GM23338 (cell line): ENCODE measurements around the gene CMKLR1. TPM values are rescaled to one million over a fixed set of nuclear protein-coding genes. Genes with fewer than 3 reads are reported as not detected.

Experiments used
- ATAC-seq: fragments of 200-7000 bp; cut with Tn5 transposase; 3 replicates; pipeline ENCODE4 v1.9.1; 2020
- DNase-seq: peaks from one replicate; pipeline ENCODE4 v3.0.0-alpha.2; 2015; ENCODE audit warnings: low spot score
- H2AFZ ChIP-seq: fragments of 200-600 bp; sonication (generic); 2 replicates; pipeline ENCODE4 v1.8.0; 2016; ENCODE audit warnings: antibody characterized with exemption, mild to moderate bottlenecking, moderate library complexity
- H3F3A ChIP-seq: fragments of 200-600 bp; sonication (generic); replicated peaks from 2 replicates; pipeline ENCODE4 v1.8.0; 2017; ENCODE audit warnings: antibody characterized with exemption, mixed run types, low read depth
- H3K27ac ChIP-seq: fragments of 200-600 bp; sonication (generic); 2 replicates; pipeline ENCODE4 v1.6.1; 2016; ENCODE audit warnings: low read depth
- H3K27me3 ChIP-seq: fragments of 200-600 bp; sonication (generic); 2 replicates; pipeline ENCODE4 v1.8.0; 2016; ENCODE audit warnings: mild to moderate bottlenecking, mixed run types, moderate library complexity; ENCODE audit not compliant: insufficient read depth
- H3K36me3 ChIP-seq: fragments of 200-600 bp; sonication (generic); 2 replicates; pipeline ENCODE4 v1.8.0; 2016; ENCODE audit warnings: mild to moderate bottlenecking; ENCODE audit not compliant: insufficient read depth
- H3K4me1 ChIP-seq: fragments of 200-600 bp; sonication (generic); 2 replicates; pipeline ENCODE4 v1.8.0; 2016; ENCODE audit warnings: mild to moderate bottlenecking, moderate library complexity; ENCODE audit not compliant: insufficient read depth
- H3K4me2 ChIP-seq: fragments of 200-600 bp; sonication (generic); 2 replicates; pipeline ENCODE4 v1.7.1; 2017; ENCODE audit warnings: mixed run types
- H3K4me3 ChIP-seq: fragments of 200-600 bp; sonication (generic); 2 replicates; pipeline ENCODE4 v1.6.1; 2016; ENCODE audit warnings: mixed run types
- H3K79me2 ChIP-seq: fragments of 200-600 bp; sonication (generic); replicated peaks from 2 replicates; pipeline ENCODE4 v1.8.0; 2017; ENCODE audit warnings: mild to moderate bottlenecking; ENCODE audit not compliant: insufficient read depth
- H3K9me2 ChIP-seq: fragments of 200-600 bp; sonication (generic); 2 replicates; pipeline ENCODE4 v1.8.0; 2017; ENCODE audit not compliant: insufficient read depth
- H4K20me1 ChIP-seq: fragments of 200-600 bp; sonication (generic); replicated peaks from 2 replicates; pipeline ENCODE4 v1.8.0; 2017; ENCODE audit warnings: mild to moderate bottlenecking; ENCODE audit not compliant: insufficient read depth
- H3K27ac Mint-ChIP-seq: 2 replicates; pipeline ENCODE4 v1.8.0; 2020; ENCODE audit warnings: inconsistent platforms, mild to moderate bottlenecking, moderate library complexity, mixed read lengths
- H3K27me3 Mint-ChIP-seq: 3 replicates; pipeline ENCODE4 v1.8.0; 2022; ENCODE audit warnings: low read depth, mild to moderate bottlenecking, moderate library complexity, mixed read lengths, inconsistent platforms; ENCODE audit not compliant: insufficient read depth, poor library complexity
- H3K36me3 Mint-ChIP-seq: 3 replicates; pipeline ENCODE4 v1.8.0; 2021; ENCODE audit warnings: low read depth, mild to moderate bottlenecking, inconsistent platforms, moderate library complexity, mixed read lengths
- H3K4me1 Mint-ChIP-seq: 3 replicates; pipeline ENCODE4 v1.8.0; 2020; ENCODE audit warnings: mild to moderate bottlenecking, inconsistent platforms, mixed read lengths
- H3K4me3 Mint-ChIP-seq: 3 replicates; pipeline ENCODE4 v1.8.0; 2021; ENCODE audit warnings: moderate library complexity, mild to moderate bottlenecking, inconsistent platforms, mixed read lengths
- H3K9me3 Mint-ChIP-seq: 3 replicates; pipeline ENCODE4 v1.8.0; 2020; ENCODE audit warnings: moderate library complexity, mild to moderate bottlenecking, inconsistent platforms, mixed read lengths
- CREB1 ChIP-seq: fragments of 250-450 bp; sonication (Bioruptor Pico); IDR thresholded peaks from 2 replicates; pipeline ENCODE4 v1.5.0; 2020; ENCODE audit warnings: low read depth, mild to moderate bottlenecking, moderate library complexity
- ETS1 ChIP-seq: IDR thresholded peaks from 2 replicates; pipeline ENCODE4 v1.6.1; 2016; ENCODE audit warnings: antibody characterized with exemption
- EZH2 ChIP-seq: fragments of 200-600 bp; sonication (generic); IDR thresholded peaks from one replicate; pipeline ENCODE4 v1.8.0; 2017; ENCODE audit warnings: antibody characterized with exemption, mild to moderate bottlenecking, low read depth; ENCODE audit not compliant: unreplicated experiment
- EZH2phosphoT487 ChIP-seq: fragments of 200-600 bp; sonication (generic); IDR thresholded peaks from one replicate; pipeline ENCODE4 v1.8.1; 2018; ENCODE audit warnings: antibody characterized with exemption; ENCODE audit not compliant: unreplicated experiment
- JUNB ChIP-seq: IDR thresholded peaks from one replicate; pipeline ENCODE4 v1.6.1; 2016; ENCODE audit warnings: antibody characterized with exemption; ENCODE audit not compliant: unreplicated experiment
- NANOG ChIP-seq: IDR thresholded peaks from 2 replicates; pipeline ENCODE4 v1.6.1; 2016; ENCODE audit warnings: antibody characterized with exemption, borderline replicate concordance
- REST ChIP-seq: IDR thresholded peaks from one replicate; pipeline ENCODE4 v1.6.1; 2018; ENCODE audit warnings: antibody characterized with exemption; ENCODE audit not compliant: unreplicated experiment
- ZNF331 ChIP-seq: fragments of 250-450 bp; sonication (Bioruptor Pico); IDR thresholded peaks from 2 replicates; pipeline ENCODE4 v1.5.0; 2020; ENCODE audit warnings: low read depth, mild to moderate bottlenecking, moderate library complexity
- polyA plus RNA-seq: library from polyadenylated mRNA; unstranded; fragments of >200 nt; fragmentation: Nextera tagmentation; extraction: Ambion mirVana; gene quantifications from 2 replicates; pipeline ENCODE4 v1.2.1, GENCODE V29; 2016
- total RNA-seq: library from RNA; depleted of rRNA; stranded (reverse); fragments of >200 nt; shearing (Covaris generic); gene quantifications from 2 replicates; pipeline ENCODE4 v1.2.3, GENCODE V29; 2014
- TF ChIP-seq, protein P1 (sequence below), 2 experiments: fragments of 200-600 bp in 1 of 2; sonication (generic) in 1 of 2; conservative IDR thresholded peaks; 2 replicates each; pipeline versions ENCODE4 v1.5.1 to v1.6.1; 2016 to 2017; ENCODE audit warnings: antibody characterized with exemption in 2 of 2, low read depth in 2 of 2, mild to moderate bottlenecking in 2 of 2, moderate library complexity in 1 of 2

Gene CMKLR1
- total and polyA plus RNA-seq, 2 experiments from 2014 or later, result 0.40 to 2.6 TPM

- no peak overlapping the region for H3K4me3 ChIP-seq
- DNase-seq, result no peak
- H3K9me3 Mint-ChIP-seq, result peaks cover 4% of the 10 kb centered on the region; the same call in 2 of the 3 replicates
- ATAC-seq, result no peak
- no peaks in the 10 kb centered on the region for H3F3A ChIP-seq
- H3K27ac Mint-ChIP-seq, result no peak overlapping the region
- peaks cover 8% of the 10 kb centered on the region for H3K27me3 Mint-ChIP-seq
- H4K20me1 ChIP-seq, result no peaks in the 10 kb centered on the region
- no peaks in the 10 kb centered on the region for H3K79me2 ChIP-seq
- H3K4me1 Mint-ChIP-seq, result peaks cover 13% of the 10 kb centered on the region
- no peak overlapping the region for H3K27ac ChIP-seq
- no peak overlapping the region for H2AFZ ChIP-seq
- no peak overlapping the region for H3K4me2 ChIP-seq
- H3K4me1 ChIP-seq, result peaks cover 14% of the 10 kb centered on the region
- H3K4me3 Mint-ChIP-seq, result no peak overlapping the region
- H3K36me3 ChIP-seq, result no peaks in the 10 kb centered on the region
- no peaks in the 10 kb centered on the region for H3K9me2 ChIP-seq
- H3K27me3 ChIP-seq, result no peaks in the 10 kb centered on the region
- TF ChIP-seq REST (no peak), EZH2 (no peak), EZH2phosphoT487 (no peak), ETS1 (no peak), JUNB (no peak), ZNF331 (no peak)
- TF ChIP-seq, protein P1, sequence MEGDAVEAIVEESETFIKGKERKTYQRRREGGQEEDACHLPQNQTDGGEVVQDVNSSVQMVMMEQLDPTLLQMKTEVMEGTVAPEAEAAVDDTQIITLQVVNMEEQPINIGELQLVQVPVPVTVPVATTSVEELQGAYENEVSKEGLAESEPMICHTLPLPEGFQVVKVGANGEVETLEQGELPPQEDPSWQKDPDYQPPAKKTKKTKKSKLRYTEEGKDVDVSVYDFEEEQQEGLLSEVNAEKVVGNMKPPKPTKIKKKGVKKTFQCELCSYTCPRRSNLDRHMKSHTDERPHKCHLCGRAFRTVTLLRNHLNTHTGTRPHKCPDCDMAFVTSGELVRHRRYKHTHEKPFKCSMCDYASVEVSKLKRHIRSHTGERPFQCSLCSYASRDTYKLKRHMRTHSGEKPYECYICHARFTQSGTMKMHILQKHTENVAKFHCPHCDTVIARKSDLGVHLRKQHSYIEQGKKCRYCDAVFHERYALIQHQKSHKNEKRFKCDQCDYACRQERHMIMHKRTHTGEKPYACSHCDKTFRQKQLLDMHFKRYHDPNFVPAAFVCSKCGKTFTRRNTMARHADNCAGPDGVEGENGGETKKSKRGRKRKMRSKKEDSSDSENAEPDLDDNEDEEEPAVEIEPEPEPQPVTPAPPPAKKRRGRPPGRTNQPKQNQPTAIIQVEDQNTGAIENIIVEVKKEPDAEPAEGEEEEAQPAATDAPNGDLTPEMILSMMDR (conservative IDR thresholded peaks at IDR 0.05; ENCODE audit: low read depth in 2 of 2), result no peak
- no peaks in the 10 kb centered on the region for H3K36me3 Mint-ChIP-seq
Measured at GRCh38 chr12:108341356-108341755, 2.2 kb upstream of the CMKLR1 start.

DNA sequence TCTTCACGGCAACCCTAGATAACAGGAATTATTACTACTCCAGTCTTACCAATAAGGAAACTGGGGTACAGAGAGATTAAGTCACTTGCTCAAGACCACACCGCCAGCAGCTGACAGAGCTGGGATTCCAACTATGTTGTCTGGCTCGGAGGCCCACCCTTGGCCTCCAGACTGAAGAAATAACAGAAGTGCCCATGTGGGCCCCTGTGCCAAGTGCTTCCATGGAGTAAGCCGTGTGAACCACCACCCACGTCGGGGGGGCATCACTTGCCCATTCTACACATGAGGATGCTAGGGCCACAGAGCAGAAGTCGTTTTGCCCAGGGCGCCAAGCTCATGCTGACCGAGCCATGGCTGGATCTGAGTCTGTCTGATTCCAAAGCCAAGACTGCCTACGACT, 926 bp upstream of the CMKLR1 start:
- Histone ChIP-seq H3K27me3 (no peaks in the 10 kb centered on the region), H3K4me2 (peak overlapping the region; percentile 77; the same call in 1 of the 2 replicates), H3K36me3 (no peaks in the 10 kb centered on the region), H3F3A (no peaks in the 10 kb centered on the region), H3K4me3 (no peak overlapping the region), H3K79me2 (no peaks in the 10 kb centered on the region), H4K20me1 (no peaks in the 10 kb centered on the region), H2AFZ (peak overlapping the region; percentile 95), H3K9me2 (no peaks in the 10 kb centered on the region), H3K27ac (no peak overlapping the region), H3K4me1 (peaks cover 14% of the 10 kb centered on the region)
- Mint-ChIP-seq H3K27me3 (peaks cover 5% of the 10 kb centered on the region), H3K36me3 (no peaks in the 10 kb centered on the region), H3K9me3 (peaks cover 4% of the 10 kb centered on the region; the same call in 2 of the 3 replicates), H3K4me1 (peaks cover 9% of the 10 kb centered on the region), H3K27ac (no peak overlapping the region), H3K4me3 (no peak overlapping the region)
- ATAC-seq (no peak), DNase-seq (no peak)
- no peak for TF ChIP-seq EZH2phosphoT487
- no peak for TF ChIP-seq JUNB
- no peak for TF ChIP-seq ZNF331
- TF ChIP-seq ETS1, result no peak
- TF ChIP-seq, protein P1 (conservative IDR thresholded peaks at IDR 0.05; ENCODE audit: low read depth in 2 of 2), result no peak
- no peak for TF ChIP-seq REST
- TF ChIP-seq CREB1 (CRISPR knock-in tag), result no peak
- no peak for TF ChIP-seq NANOG
